Natural killer cell (primary cell): Measurements from ENCODE around the gene ZFR. TPM values are rescaled to one million over a fixed set of nuclear protein-coding genes. Genes with fewer than 3 reads are reported as not detected.

ENCODE experiments used
- ATAC-seq, 3 donors: fragments of 150-1000 bp in 2 of 3; fragments of 200-7000 bp in 1 of 3; cut with Tn5 transposase; 1 replicate in 1 of 3; 2 replicates in 2 of 3; pipeline ENCODE4 v1.10.0; 2021; ENCODE audit warnings: mild to moderate bottlenecking in 2 of 3, moderate library complexity in 2 of 3
- DNase-seq, 2 donors: peaks; one replicate each; pipeline versions ENCODE4 v3.0.0 to v3.0.0-alpha.2; 2013 to 2021; ENCODE audit warnings: mixed read lengths in 1 of 2
- H3K27ac ChIP-seq: one replicate; pipeline ENCODE4 v1.5.1; 2013; ENCODE audit warnings: mild to moderate bottlenecking, low read length
- H3K27me3 ChIP-seq: one replicate; pipeline ENCODE4 v1.6.1; 2013; ENCODE audit warnings: low read length; ENCODE audit not compliant: control insufficient read depth, insufficient read depth
- H3K36me3 ChIP-seq: one replicate; pipeline ENCODE4 v1.6.1; 2013; ENCODE audit warnings: low read length; ENCODE audit not compliant: control insufficient read depth, insufficient read depth
- H3K4me1 ChIP-seq: one replicate; pipeline ENCODE4 v1.6.1; 2013; ENCODE audit warnings: low read length; ENCODE audit not compliant: control insufficient read depth, insufficient read depth
- H3K4me3 ChIP-seq: one replicate; pipeline ENCODE4 v1.5.1; 2013; ENCODE audit warnings: low read length
- H3K9me3 ChIP-seq: one replicate; pipeline ENCODE4 v1.6.1; 2013; ENCODE audit warnings: low read length; ENCODE audit not compliant: control insufficient read depth, insufficient read depth
- H3K27ac Mint-ChIP-seq, 2 donors: one replicate each; pipeline ENCODE4 v1.8.0; 2022; ENCODE audit warnings: mild to moderate bottlenecking in 2 of 2, mixed read lengths in 2 of 2, moderate library complexity in 1 of 2
- H3K27me3 Mint-ChIP-seq, 2 donors: one replicate each; pipeline ENCODE4 v1.8.0; 2022; ENCODE audit warnings: low read depth in 2 of 2, mixed read lengths in 2 of 2
- H3K36me3 Mint-ChIP-seq: one replicate; pipeline ENCODE4 v1.8.0; 2022; ENCODE audit warnings: mixed read lengths
- H3K4me1 Mint-ChIP-seq, 2 donors: one replicate each; pipeline ENCODE4 v1.8.0; 2022; ENCODE audit warnings: mixed read lengths in 2 of 2
- H3K4me3 Mint-ChIP-seq: one replicate; pipeline ENCODE4 v1.8.0; 2022; ENCODE audit warnings: mild to moderate bottlenecking, moderate library complexity, mixed read lengths
- H3K9me3 Mint-ChIP-seq, 2 donors: one replicate each; pipeline ENCODE4 v1.8.0; 2022; ENCODE audit warnings: mixed read lengths in 2 of 2
- WGBS: methylation state at CpG from one replicate; pipeline ENCODE4 v1.1.7; 2013; ENCODE audit warnings: missing lambda C conversion rate; ENCODE audit not compliant: insufficient coverage; 5-methylcytosine and 5-hydroxymethylcytosine counted together
- intact Hi-C: fragments of 100-400 bp; cut with micrococcal nuclease; formaldehyde crosslinking; loops from one replicate; pipeline ENCODE4 v1.14.2; 2022
- total RNA-seq, 4 donors: library from RNA; stranded (reverse); fragments of 120-200 nt in 1 of 4; gene quantifications; one replicate each; pipeline versions ENCODE4 v1.2.3 to v1.2.4, GENCODE V29; 2013 to 2022
- TF ChIP-seq, protein P1 (sequence below): fragments of 200-600 bp; IDR thresholded peaks from one replicate; pipeline ENCODE4 v1.8.0; 2022; ENCODE audit warnings: antibody characterized with exemption

The ZFR gene
- total RNA-seq, 3 donors from 2014 or later (not counting 1 experiment from before 2014, with no cell fraction given): 62.7 to 70.8 (median 62.7) TPM

DNA sequence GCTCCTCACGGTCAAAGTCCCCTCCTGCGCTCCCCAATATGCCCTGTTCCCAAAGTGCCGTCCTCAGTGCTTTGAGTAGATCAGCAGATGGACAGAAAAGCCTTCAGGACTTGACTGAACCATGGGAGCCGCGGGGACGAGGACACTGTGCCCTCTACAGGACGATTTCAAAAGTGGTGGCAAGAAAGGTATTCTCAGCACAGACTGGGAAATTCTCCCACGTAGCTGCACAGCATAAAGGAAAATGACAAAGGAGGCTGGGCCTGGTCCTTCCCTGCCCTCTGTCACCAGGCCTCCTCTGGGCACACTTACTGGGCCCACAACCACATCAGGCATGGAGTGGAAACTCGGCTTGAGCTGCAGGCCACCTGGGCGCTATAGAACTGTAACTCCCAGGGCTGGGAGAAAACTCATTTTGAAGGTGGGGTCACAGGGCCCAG, 115.1 kb downstream of the ZFR start:
- intact Hi-C loops: loop anchor here (1.0 kb wide), 1 partner anchor 97 kb away; no protein-coding TSS in a partner anchor
- H3K4me3 Mint-ChIP-seq: no peak overlapping the region
- H3K9me3 ChIP-seq: no peaks in the 10 kb centered on the region
- H3K27ac Mint-ChIP-seq: peak overlapping the region in 1 of 2 donors; percentile 55
- TF ChIP-seq, protein P1, sequence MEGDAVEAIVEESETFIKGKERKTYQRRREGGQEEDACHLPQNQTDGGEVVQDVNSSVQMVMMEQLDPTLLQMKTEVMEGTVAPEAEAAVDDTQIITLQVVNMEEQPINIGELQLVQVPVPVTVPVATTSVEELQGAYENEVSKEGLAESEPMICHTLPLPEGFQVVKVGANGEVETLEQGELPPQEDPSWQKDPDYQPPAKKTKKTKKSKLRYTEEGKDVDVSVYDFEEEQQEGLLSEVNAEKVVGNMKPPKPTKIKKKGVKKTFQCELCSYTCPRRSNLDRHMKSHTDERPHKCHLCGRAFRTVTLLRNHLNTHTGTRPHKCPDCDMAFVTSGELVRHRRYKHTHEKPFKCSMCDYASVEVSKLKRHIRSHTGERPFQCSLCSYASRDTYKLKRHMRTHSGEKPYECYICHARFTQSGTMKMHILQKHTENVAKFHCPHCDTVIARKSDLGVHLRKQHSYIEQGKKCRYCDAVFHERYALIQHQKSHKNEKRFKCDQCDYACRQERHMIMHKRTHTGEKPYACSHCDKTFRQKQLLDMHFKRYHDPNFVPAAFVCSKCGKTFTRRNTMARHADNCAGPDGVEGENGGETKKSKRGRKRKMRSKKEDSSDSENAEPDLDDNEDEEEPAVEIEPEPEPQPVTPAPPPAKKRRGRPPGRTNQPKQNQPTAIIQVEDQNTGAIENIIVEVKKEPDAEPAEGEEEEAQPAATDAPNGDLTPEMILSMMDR: peak; percentile 73
- no peak overlapping the region for H3K4me3 ChIP-seq
- peaks cover 0 to 4% of the 10 kb centered on the region in 2 donors for H3K4me1 Mint-ChIP-seq
- H3K27me3 Mint-ChIP-seq: no peaks in the 10 kb centered on the region
- WGBS: 44% methylated on average over 10 of the region's 10 CpGs
- no peaks in the 10 kb centered on the region for H3K4me1 ChIP-seq
- H3K36me3 ChIP-seq: no peaks in the 10 kb centered on the region
- no peaks in the 10 kb centered on the region for H3K27me3 ChIP-seq
- ATAC-seq (peak; percentile 71 to 99 (median 96)), DNase-seq (peak; percentile 44 to 78)
- no peaks in the 10 kb centered on the region for H3K36me3 Mint-ChIP-seq
- H3K27ac ChIP-seq: no peak overlapping the region
- H3K9me3 Mint-ChIP-seq: no peaks in the 10 kb centered on the region

DNA sequence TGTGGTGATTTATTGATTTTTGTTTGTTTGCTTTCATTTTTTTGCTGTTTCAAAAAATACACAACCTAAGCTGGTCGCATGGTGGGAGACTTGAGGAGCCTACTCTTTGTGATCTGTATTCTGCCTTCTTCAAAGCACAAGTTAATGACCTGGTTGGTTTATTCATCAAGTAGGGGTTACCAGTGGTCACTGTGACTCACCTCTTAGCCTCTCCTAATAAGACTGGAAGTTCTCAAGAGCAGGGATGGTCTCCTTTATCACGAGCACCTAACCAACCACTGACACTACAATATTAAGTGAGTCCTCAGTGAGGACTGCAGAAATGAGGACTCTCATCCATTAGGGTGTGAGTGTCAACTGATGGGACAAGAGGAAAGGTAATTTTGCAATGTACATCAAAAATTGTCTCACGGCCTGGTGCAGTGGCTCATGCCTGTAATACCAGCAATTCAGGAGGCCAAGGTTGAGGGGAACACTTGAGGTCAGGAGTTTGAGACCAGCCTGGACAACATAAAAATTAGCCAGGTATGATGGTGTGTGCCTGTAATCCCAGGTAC, 118.2 kb downstream of the ZFR start:
- Mint-ChIP-seq H3K9me3 (peaks cover 4 to 5% of the 10 kb centered on the region in 2 donors), H3K36me3 (peaks cover 7% of the 10 kb centered on the region), H3K4me1 (peaks cover 0 to 4% of the 10 kb centered on the region in 2 donors), H3K27me3 (no peaks in the 10 kb centered on the region), H3K27ac (no peak overlapping the region), H3K4me3 (no peak overlapping the region)
- Histone ChIP-seq H3K27ac (no peak overlapping the region), H3K4me1 (no peaks in the 10 kb centered on the region), H3K4me3 (no peak overlapping the region), H3K9me3 (peaks cover 17% of the 10 kb centered on the region), H3K27me3 (no peaks in the 10 kb centered on the region), H3K36me3 (no peaks in the 10 kb centered on the region)
- DNase-seq: no peak
- TF ChIP-seq, protein P1: no peak
- intact Hi-C loops: no loop called here
- 85% methylated on average over 3 of the region's 3 CpGs for WGBS
- no peak for ATAC-seq

DNA sequence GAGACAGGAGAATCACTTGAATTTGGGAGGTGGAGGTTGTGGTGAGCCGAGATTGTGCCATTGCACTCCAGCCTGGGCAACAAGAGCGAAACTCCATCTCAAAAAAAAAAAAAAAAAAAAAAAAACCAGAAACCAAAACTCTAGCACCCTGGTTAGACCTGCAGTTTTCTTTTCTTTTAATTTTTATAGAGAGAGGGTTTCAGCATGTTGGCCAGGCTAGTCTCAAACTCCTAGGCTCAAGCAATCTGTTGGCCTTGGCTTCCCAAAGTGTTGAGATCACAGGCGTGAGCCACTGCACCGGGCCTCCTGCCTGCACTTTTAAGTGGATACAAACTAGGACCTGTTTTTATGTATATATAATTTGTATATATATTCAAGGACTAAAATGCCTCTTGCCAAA, 118.9 kb downstream of the ZFR start:
- ATAC-seq (no peak), DNase-seq (no peak)
- intact Hi-C loops: no loop called here
- no peaks in the 10 kb centered on the region for H3K36me3 ChIP-seq
- Mint-ChIP-seq H3K27me3 (no peaks in the 10 kb centered on the region), H3K27ac (no peak overlapping the region), H3K9me3 (peaks cover 4 to 5% of the 10 kb centered on the region in 2 donors), H3K36me3 (peaks cover 7% of the 10 kb centered on the region), H3K4me3 (no peak overlapping the region), H3K4me1 (peaks cover 0 to 4% of the 10 kb centered on the region in 2 donors)
- peaks cover 22% of the 10 kb centered on the region for H3K9me3 ChIP-seq
- H3K27me3 ChIP-seq: no peaks in the 10 kb centered on the region
- H3K4me3 ChIP-seq: no peak overlapping the region
- no peaks in the 10 kb centered on the region for H3K4me1 ChIP-seq
- TF ChIP-seq, protein P1: no peak
- H3K27ac ChIP-seq: no peak overlapping the region
- WGBS: 93% methylated on average over 2 of the region's 4 CpGs

DNA sequence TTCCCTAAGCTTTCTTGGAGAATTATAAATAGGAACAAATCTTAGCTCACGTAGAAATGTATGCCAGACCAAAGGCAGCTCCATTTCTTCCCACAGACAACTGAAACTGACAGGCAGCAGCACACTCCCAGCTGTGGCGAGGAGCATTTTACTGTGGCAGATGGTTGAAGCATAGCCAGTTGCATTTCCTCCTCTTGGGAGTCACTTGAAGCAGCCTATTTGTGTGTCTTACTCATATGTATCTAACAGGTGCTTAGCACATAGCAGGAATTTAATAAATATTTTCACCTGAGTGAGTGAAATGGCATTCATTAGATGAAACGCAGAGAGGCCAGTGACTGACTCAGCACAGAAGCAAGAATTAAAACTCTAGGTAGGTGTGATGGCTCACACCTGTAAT, 119.5 kb downstream of the ZFR start:
- WGBS: 54% methylated on average over 3 of the region's 3 CpGs
- Mint-ChIP-seq H3K4me1 (peaks cover 0 to 4% of the 10 kb centered on the region in 2 donors), H3K27ac (no peak overlapping the region), H3K4me3 (no peak overlapping the region), H3K27me3 (no peaks in the 10 kb centered on the region), H3K36me3 (peaks cover 7% of the 10 kb centered on the region), H3K9me3 (peaks cover 4 to 5% of the 10 kb centered on the region in 2 donors)
- Histone ChIP-seq H3K36me3 (no peaks in the 10 kb centered on the region), H3K27me3 (no peaks in the 10 kb centered on the region), H3K9me3 (peaks cover 22% of the 10 kb centered on the region), H3K4me3 (no peak overlapping the region), H3K4me1 (no peaks in the 10 kb centered on the region), H3K27ac (no peak overlapping the region)
- DNase-seq: no peak
- TF ChIP-seq, protein P1: no peak
- intact Hi-C loops: no loop called here
- ATAC-seq: no peak
